GM23338 (cell line): Measurements from ENCODE around the gene PLEKHO1.

Source experiments
- CTCF ChIP-seq, 2 experiments: fragments of 200-600 bp in 1 of 2; sonication (generic) in 1 of 2; conservative IDR thresholded peaks; 2 replicates each; pipeline versions ENCODE4 v1.5.1 to v1.6.1; 2016 to 2017; ENCODE audit warnings: antibody characterized with exemption in 2 of 2, low read depth in 2 of 2, mild to moderate bottlenecking in 2 of 2, moderate library complexity in 1 of 2
- EZH2 ChIP-seq: fragments of 200-600 bp; sonication (generic); IDR thresholded peaks from one replicate; pipeline ENCODE4 v1.8.0; 2017; ENCODE audit warnings: antibody characterized with exemption, mild to moderate bottlenecking, low read depth; ENCODE audit not compliant: unreplicated experiment
- NANOG ChIP-seq: IDR thresholded peaks from 2 replicates; pipeline ENCODE4 v1.6.1; 2016; ENCODE audit warnings: antibody characterized with exemption, borderline replicate concordance
- POLR2AphosphoS5 ChIP-seq: IDR thresholded peaks from 2 replicates; pipeline ENCODE4 v1.6.1; 2016; ENCODE audit warnings: antibody characterized with exemption, low read depth
- REST ChIP-seq: IDR thresholded peaks from one replicate; pipeline ENCODE4 v1.6.1; 2018; ENCODE audit warnings: antibody characterized with exemption; ENCODE audit not compliant: unreplicated experiment
- ZNF114 ChIP-seq: fragments of 250-450 bp; sonication (Bioruptor Pico); IDR thresholded peaks from 2 replicates; pipeline ENCODE4 v1.5.0; 2020; ENCODE audit warnings: mild to moderate bottlenecking, moderate library complexity

GRCh38 chr1:150160964-150161621 is 11.4 kb downstream of the PLEKHO1 start:
- TF ChIP-seq CTCF (conservative IDR thresholded peaks at IDR 0.05; ENCODE audit: low read depth in 2 of 2) (no peak), REST (no peak), ZNF114 (CRISPR knock-in tag) (no peak), NANOG (no peak), POLR2AphosphoS5 (no peak), EZH2 (no peak)
